Measurements from ENCODE around the gene OTUD6A. TPM values are rescaled to one million over a fixed set of nuclear protein-coding genes. Genes with fewer than 3 reads are reported as not detected.
"Not testable (repeated sequence)": the region's sequence is repeated elsewhere in the genome, so short reads cannot be mapped to it uniquely, and the experiment has no call there.

The OTUD6A gene
- total and polyA plus RNA-seq, 7 experiments from 2014 or later = not detected

- H3K27ac ChIP-seq (ENCODE audit: low read depth, low read length); H3K4me3 Mint-ChIP-seq; H3K27me3 ChIP-seq (ENCODE audit: control insufficient read depth in 2 of 2, insufficient read depth in 2 of 2, low read length in 2 of 2); DNase-seq; POLR2A ChIA-PET; H3K9me3 ChIP-seq (ENCODE audit: control insufficient read depth in 2 of 3, low read length in 3 of 3); H3K27me3 Mint-ChIP-seq; H3K36me3 Mint-ChIP-seq; H3K4me1 Mint-ChIP-seq; H3K4me1 ChIP-seq (ENCODE audit: control insufficient read depth in 2 of 2, insufficient read depth in 2 of 2, low read length in 2 of 2); CTCF ChIA-PET; ATAC-seq; H3K4me3 ChIP-seq (ENCODE audit: low read length); intact Hi-C loops (cut with micrococcal nuclease); H3K36me3 ChIP-seq (ENCODE audit: control insufficient read depth in 2 of 3, insufficient read depth in 3 of 3, low read length in 3 of 3): not testable (repeated sequence)
- Mint-ChIP-seq H3K27ac (peak overlapping the region in 1 of 9 donors; percentile 23), H3K9me3 (peaks cover 0 to 21% (median 7%) of the 10 kb centered on the region in 11 donors)
Observed at GRCh38 chrX:70111436-70112026, 49.3 kb downstream of the OTUD6A start.

Small RNA genes lying within 50 kb of the gene (microRNA-seq; reads per million reads assigned to microRNA genes)
- 7.3 reads per million, percentile 11 among the genes with 10 or more reads in this experiment for gene MIR676 (ENCODE audit: borderline microRNAs expressed)

Other genes with a start within 250 kb of the OTUD6A start
- not detected for gene AWAT2, start 12.5 kb upstream of the OTUD6A start, total RNA-seq
- gene AWAT2, start 12.5 kb upstream of the OTUD6A start, polyA plus RNA-seq = not detected
- 10 to 100 TPM; 46.7 to 70.1 (median 58.9) TPM for gene IGBP1, start 71.0 kb downstream of the OTUD6A start, total RNA-seq
- gene IGBP1, start 71.0 kb downstream of the OTUD6A start, polyA plus RNA-seq = 10 to 100 TPM; 63.8 to 66.8 TPM
- not detected for gene DGAT2L6, start 115.0 kb downstream of the OTUD6A start, total RNA-seq
- gene DGAT2L6, start 115.0 kb downstream of the OTUD6A start, polyA plus RNA-seq = not detected
- gene AWAT1, start 172.2 kb downstream of the OTUD6A start, total RNA-seq = not detected
- not detected for gene AWAT1, start 172.2 kb downstream of the OTUD6A start, polyA plus RNA-seq
- gene P2RY4, start 197.7 kb downstream of the OTUD6A start, total RNA-seq = under 1 TPM; 0.22 to 0.74 (median 0.39) TPM
- gene P2RY4, start 197.7 kb downstream of the OTUD6A start, polyA plus RNA-seq = not detected
- not detected for gene ARR3, start 205.9 kb downstream of the OTUD6A start, total RNA-seq
- gene ARR3, start 205.9 kb downstream of the OTUD6A start, polyA plus RNA-seq = not detected
- not detected for gene RAB41, start 219.7 kb downstream of the OTUD6A start, total RNA-seq
- not detected for gene RAB41, start 219.7 kb downstream of the OTUD6A start, polyA plus RNA-seq
- 10 to 100 TPM in 4 of 5 experiments, 1 to 10 TPM in 1; 5.9 to 34.1 (median 10.8) TPM for gene PDZD11, start 227.5 kb downstream of the OTUD6A start, total RNA-seq
- 10 to 100 TPM; 25.6 to 36.7 TPM for gene PDZD11, start 227.5 kb downstream of the OTUD6A start, polyA plus RNA-seq
- 10 to 100 TPM in 1 of 5 experiments, under 1 TPM in 3, not detected in 1; 0.20 to 26.5 (median 0.21) TPM for gene KIF4A, start 227.6 kb downstream of the OTUD6A start, total RNA-seq
- not detected for gene KIF4A, start 227.6 kb downstream of the OTUD6A start, polyA plus RNA-seq